Fibroblast of pulmonary artery (primary cell): Measurements from ENCODE around the gene MAML2.

ENCODE experiments used
- DNase-seq: peaks from one replicate; pipeline ENCODE4 v3.0.0-alpha.2; 2010; ENCODE audit warnings: low read depth
- H3K4me3 ChIP-seq: replicated peaks from 2 replicates; pipeline ENCODE4 v1.5.1; 2011; ENCODE audit warnings: low read depth, mild to moderate bottlenecking, control low read depth, low read length, moderate library complexity
- CTCF ChIP-seq: IDR thresholded peaks from 2 replicates; pipeline ENCODE4 v1.5.1; 2011; ENCODE audit warnings: mild to moderate bottlenecking, control low read depth, low read length, inconsistent platforms; ENCODE audit errors: missing control alignments

Gene MAML2

DNA sequence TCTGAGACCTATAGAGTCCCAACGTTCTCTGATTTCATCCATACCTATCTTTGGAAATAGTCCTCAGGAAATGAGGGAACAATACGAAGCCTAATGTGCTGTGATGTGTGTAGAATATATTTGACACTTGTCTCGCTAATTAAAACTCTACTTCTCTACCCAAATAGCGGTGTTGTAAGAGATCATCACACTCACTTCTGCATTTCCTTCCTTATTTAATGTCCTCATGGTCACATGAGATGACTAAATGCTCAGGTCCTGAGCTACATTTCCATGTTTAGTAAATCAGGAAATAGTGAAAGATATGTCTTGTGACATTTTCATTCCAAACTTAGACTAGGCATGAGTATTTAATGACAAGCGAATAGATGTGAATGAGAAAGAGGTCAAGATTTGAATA lies 112.3 kb downstream of the MAML2 start:
- no peak for DNase-seq
- H3K4me3 ChIP-seq = no peak overlapping the region
- TF ChIP-seq CTCF = no peak

DNA sequence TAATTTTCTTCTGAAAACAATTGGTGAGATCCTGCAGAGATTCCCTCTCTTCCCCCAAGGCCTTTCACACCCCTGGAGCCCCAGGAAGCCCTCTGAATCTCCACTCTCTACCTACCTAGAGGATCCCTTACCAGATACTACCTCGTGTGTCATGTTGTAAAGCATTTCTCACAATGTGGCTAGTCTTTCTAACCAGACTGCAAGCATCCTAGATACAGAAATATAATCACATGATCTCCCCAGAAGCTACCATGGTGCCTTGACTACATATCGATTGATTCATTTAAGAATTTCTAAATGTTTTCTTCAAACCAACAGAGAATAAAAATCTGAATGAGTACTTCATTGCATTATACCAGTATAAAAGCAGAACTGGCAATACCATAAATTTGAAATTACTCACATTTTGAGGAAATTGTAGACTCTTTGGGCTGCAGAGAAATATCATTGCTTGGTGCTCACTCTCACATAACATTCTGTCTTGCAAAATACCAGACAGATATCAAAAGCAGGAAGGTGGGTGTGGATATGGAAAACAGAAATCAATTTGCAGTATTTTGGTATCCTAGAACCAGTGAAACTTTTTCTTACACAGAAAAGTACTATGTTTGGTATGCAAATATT lies 113.5 kb downstream of the MAML2 start:
- TF ChIP-seq CTCF = no peak
- H3K4me3 ChIP-seq = no peak overlapping the region
- no peak for DNase-seq

DNA sequence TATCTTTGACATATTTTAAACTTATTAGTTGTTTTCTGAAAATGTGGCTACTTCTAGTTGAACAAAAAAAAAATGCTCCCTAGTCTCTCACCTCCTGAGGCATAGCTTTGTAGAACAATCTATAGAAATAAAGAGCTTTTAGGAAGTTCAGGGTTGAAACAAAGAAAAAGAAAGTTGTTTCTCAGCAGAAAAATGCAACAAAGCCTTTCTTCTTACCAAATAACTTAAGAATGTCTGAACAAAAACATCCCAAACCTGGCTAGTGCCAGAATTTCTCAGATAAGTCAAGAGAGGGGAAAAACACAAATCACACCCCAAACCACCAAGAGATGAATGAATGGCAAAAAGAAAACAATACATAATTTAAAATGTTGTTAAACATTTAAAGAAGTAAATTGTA lies 114.1 kb downstream of the MAML2 start:
- H3K4me3 ChIP-seq = no peak overlapping the region
- DNase-seq = peak; percentile 76
- TF ChIP-seq CTCF = no peak

DNA sequence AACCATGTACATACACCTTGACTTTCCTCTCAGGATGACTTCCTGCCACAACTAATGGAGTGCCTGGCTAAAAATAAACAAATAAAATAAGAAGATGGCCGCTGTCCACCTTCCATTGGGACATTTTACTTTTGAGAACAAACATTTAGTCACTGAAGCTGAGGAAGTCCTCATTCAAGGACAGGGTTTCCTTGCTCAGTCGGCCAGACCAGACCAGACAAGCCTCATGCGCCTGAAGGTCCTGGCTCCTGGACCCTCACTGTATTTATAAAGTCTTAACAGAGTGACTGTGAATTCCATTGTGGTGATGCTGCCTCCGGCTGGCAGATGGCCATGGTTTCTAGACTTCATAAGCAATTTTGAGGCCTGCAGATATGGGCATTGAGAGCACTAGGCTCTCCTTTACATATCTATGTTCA lies 114.5 kb downstream of the MAML2 start:
- DNase-seq = peak; percentile 96
- TF ChIP-seq CTCF = no peak
- H3K4me3 ChIP-seq = no peak overlapping the region

GRCh38 chr11:96227244-96227643 lies 115.8 kb downstream of the MAML2 start:
- DNase-seq = no peak
- no peak overlapping the region for H3K4me3 ChIP-seq
- no peak for TF ChIP-seq CTCF

DNA sequence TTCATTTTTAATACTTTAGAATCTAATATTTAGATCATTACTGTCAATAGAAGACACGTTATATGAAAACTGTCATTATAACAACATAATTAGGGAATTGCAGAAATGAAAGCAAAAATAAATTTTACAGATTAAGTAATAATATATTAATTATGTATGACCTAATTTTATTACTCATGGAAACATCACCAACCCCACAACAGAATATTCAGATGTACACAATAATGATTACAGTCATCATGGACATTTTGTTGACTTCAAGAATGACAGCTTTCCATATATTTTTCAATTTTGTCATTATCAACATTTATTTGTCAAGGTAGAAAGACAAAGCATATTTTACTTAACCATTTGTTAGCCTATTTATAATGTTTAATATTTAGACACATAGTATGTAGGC lies 119.9 kb downstream of the MAML2 start:
- no peak overlapping the region for H3K4me3 ChIP-seq
- no peak for TF ChIP-seq CTCF
- DNase-seq = no peak

- no peak for DNase-seq
- no peak overlapping the region for H3K4me3 ChIP-seq
- no peak for TF ChIP-seq CTCF
These were observed 120.9 kb downstream of the MAML2 start for GRCh38 chr11:96222102-96222501.
